GM18511 (cell line): ENCODE results near the gene CCNF.
A peak's percentile ranks its signal among the peaks of the same experiment; 100 is the strongest.

Source experiments
- ATAC-seq: cut with Tn5 transposase; IDR thresholded peaks from one replicate; pipeline ENCODE4 v1.9.1; 2021; ENCODE audit warnings: mild to moderate bottlenecking, moderate library complexity; ENCODE audit not compliant: unreplicated experiment

The CCNF gene

GRCh38 chr16:2455081-2455845 lies 26.0 kb downstream of the CCNF start:
- ATAC-seq, result no peak

- ATAC-seq, result no peak
Measured at GRCh38 chr16:2456551-2457153, 27.4 kb downstream of the CCNF start.

- no peak for ATAC-seq
Measured at GRCh38 chr16:2457267-2457666, 28.0 kb downstream of the CCNF start.

DNA sequence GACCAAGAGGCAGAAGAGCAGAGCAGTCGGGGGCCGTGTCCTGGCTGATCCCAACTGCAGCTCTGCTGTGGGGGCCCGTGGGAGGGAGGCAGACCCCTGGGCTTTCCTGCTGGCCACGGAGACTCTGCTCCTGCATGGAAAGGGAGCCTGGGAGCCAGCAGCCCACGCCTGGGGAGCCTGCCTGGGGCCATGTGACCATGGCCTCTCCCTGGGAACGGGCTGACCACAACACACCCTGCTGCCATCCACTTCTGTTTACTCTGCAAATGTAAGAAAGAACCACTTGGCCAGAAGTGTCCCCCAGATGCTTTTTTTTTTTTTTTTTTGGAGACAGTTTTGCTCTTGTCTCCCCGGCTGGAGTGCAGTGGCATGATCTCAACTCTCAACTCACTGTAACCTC lies 28.7 kb downstream of the CCNF start:
- no peak for ATAC-seq

- no peak for ATAC-seq
Measured at GRCh38 chr16:2458887-2459646, 29.8 kb downstream of the CCNF start.

GRCh38 chr16:2459647-2460390 lies 30.6 kb downstream of the CCNF start, which contains the start of gene TEDC2:
Gene TEDC2 (plus strand): TSS chr16:2460109. CDS start chr16:2460145, 36 bp downstream.
- ATAC-seq, result peak; percentile 93

DNA sequence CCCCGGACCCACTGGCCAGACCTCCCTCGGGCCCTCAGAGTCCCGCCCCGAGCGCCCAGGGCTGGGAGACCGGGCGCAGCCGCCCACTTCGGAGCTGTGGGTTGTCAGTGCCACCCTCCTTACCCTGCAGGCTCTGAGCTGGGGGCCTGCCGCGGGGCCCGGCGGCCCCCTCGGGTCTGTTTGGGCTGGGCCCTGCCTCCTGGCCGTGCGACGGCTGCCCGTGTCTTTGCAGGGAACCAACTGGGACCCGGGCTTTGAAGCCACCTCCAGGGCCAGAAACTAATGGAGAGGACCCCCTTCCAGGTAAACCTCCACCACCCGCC lies 31.1 kb downstream of the CCNF start:
- no peak for ATAC-seq

- ATAC-seq, result no peak
Measured at GRCh38 chr16:2460916-2461315, 31.7 kb downstream of the CCNF start.

GRCh38 chr16:2462031-2462866 lies 33.0 kb downstream of the CCNF start:
- ATAC-seq, result no peak

GRCh38 chr16:2464333-2464732 lies 35.1 kb downstream of the CCNF start:
- no peak for ATAC-seq

DNA sequence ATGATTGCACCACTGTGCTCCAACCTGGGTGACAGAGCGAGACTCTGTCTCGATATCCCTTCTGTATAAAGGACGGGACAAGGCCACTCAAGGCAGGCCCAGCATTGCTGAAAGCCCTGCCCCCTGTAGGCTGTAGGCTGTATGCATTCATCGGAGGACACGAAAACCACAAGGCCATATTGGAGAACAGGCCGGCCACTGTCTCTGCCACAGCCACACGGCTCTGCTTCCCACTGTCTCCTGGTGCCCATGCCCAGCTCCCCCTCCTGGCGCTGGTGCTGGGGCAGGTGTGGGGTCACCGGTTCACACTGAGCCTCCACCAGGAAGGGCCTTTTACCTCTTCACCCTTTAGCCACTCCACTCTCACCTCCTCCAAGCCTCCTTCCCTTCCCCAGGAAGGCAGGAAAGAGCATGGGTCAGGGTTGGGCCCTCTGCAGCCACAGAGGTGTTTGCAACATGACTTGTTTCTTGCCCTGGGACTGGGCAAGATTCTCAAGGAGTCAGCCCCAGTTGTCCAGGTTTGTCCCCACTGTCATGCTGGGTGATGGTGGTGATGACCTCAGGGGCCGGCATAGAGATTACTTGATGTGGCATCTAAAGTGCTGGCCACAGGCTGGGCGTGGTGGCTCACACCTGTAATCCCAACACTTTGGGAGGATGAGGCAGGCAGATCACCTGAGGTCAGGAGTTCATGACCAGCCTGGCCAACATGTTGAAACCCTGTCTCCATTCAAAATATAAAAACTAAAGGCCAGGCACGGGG lies 36.6 kb downstream of the CCNF start:
- no peak for ATAC-seq

GRCh38 chr16:2466667-2467527 lies 37.6 kb downstream of the CCNF start:
- no peak for ATAC-seq

DNA sequence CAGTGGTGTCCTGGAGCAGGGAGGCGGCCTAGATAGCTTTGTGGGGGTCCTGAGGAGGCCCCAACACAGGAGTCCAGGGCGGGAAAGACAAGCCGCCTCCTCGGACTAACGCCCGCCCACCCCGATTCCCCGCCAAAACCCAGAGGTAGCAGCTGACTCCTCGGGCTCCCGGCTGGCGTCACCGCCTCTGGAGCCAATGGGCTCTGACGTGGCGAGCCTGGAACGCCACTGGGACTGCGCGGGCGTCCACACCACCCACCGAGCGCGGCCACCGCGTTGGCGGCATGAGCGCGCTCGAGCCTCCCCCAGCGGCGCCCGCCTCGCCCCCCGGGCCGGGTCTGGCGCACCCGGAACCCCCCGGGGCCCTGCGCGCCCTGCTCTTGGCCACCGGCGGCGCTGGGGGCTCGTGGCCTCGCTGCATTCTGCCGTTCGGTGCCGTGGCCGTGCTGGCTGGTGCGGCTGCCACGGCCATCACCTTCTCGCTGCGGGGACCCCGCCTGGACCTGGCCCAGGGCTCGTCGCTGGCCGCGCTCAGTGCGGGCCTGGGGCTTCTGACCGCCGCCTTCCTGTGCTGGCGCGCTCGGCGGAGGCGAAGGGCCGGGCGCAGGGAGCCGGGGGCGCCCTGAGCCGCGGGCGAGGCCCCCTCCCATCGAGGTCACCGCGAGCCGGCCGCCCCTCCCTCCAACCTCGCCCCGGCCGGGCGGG lies 38.4 kb downstream of the CCNF start:
- no peak for ATAC-seq

- ATAC-seq, result no peak
Measured at GRCh38 chr16:2468233-2468724, 39.0 kb downstream of the CCNF start.

DNA sequence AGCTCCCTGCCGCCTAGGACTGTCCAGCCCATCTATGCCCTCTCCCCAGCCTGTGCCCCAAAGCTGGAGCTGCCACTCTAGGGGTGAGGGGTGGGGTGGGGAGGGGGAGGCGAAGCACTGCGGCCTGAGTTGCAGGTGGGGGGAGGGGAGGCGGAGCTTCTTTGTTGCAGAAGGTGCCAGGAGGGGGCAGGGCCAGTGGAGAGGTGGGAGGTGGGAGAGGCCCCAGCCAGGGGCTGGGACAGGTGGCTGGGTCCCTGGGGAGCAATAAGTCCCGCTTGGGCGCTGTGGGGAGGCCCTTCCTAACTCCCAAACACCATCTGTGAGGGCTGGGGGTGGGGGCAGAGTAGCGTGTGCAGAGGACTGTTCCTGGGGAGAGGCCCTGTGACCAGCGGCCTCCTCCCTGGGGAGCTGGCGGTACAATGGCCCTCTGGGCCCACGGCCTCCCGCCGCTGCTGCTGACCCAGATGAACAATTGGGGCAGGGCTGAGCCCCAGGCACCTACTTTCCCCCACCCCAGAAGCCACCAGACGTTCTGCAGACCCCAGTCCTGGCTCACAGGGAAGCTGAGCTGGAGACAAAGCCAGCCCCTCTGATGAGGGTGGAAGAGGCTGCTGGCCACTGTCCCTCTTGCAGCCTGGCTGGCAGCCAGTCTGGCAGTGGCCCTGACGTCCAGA lies 39.6 kb downstream of the CCNF start:
- ATAC-seq, result peak; percentile 51

- no peak for ATAC-seq
Measured at GRCh38 chr16:2469399-2470233, 40.4 kb downstream of the CCNF start.

DNA sequence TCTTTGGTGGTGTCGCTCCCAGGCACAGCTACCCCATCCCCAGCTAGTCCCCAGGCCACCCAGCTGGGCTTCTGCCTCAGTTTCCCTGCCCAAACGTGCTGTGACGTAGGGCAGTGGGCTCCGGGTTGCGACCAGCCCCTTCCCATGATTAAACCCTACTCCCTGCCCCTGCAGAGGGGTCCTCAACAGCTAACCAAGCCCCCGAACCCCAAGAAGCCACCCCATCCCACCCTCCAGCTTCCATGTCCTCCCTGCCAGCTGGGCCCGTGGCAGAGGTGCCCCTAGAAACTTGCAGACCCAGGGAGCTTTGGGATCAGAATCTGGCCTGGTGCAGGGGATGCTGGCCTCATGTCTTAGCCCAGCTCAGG lies 41.0 kb downstream of the CCNF start:
- ATAC-seq, result no peak
